GM21390 (cell line): ENCODE results near the gene USP35.

Source experiments
- ATAC-seq: cut with Tn5 transposase; IDR thresholded peaks from one replicate; pipeline ENCODE4 v1.9.1; 2021; ENCODE audit not compliant: unreplicated experiment

USP35 gene

DNA sequence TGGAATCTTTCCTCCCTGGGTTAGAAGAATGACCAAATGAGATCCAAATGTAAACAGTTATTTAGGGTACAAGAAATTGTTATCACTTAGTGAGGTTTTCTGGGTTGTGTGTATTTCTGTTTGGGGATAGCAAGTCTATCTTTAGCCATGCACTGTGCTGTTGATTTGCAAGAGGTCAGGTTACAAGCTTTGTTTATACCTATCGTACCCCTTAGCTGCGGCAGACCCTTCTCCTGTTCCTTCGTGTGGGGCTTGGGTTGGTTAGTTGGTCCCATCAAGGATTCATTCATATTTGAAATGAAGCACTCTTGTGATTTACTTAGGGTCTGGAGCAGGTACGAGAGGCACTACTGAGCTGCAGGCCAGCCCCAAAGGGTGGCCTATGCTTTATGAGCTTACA lies 72.6 kb downstream of the USP35 start:
- ATAC-seq: no peak

DNA sequence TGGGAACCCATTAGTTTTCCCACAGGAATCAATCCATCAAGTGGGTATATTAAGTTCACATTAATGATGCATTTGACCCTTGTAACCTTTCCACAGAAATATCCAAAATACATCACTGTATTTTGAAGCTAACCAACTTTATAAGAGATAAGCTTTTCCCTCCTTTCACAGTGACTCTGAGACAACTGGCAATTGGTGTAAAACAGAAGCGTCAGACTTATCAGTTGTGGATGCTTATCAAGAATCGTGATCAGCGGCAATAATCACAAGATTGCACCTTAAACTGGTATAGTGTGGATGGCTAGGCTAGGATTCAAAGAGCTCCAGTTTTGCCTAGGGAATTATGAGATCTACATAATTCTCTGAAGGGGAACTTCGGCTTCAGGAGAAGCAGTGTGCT lies 73.1 kb downstream of the USP35 start:
- no peak for ATAC-seq

DNA sequence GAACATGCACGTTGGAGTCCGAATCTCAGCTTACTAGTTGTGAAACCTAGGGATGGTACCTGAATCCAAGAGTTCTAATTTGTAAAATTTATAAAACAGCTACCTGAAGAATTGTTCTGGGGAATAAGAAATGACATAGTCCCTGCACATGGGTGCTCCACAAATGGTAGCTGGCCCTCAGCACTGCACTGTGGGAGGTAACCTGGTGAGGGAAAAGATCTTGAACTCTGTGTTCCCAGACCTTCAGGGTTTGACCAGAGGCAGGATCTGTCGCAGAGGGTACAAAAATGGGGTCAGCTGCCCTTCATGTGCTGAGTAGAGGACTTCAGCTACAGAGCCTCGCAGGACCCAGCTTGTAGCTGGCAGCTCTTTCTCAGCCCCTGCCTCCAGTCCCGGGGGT lies 73.5 kb downstream of the USP35 start:
- ATAC-seq: no peak

DNA sequence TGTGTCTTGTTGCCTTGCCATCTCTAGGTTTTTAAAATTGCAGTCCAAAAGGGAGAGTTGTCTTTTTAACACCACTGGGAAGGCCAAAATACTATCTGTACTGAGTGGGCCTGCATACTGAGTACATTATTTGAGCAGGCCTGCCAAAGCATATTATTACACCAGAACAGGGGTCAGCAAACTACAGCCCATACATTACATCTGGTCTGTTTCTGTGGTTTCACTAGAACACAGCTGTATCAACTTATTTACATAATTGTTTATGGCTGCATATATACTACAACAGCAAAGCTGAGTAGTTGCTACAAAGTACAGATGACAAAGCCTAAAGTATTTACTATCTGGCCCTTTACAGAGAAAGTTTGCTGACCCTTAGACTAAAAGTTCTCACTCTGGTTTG lies 74.0 kb downstream of the USP35 start:
- no peak for ATAC-seq
